GM21526 (cell line): Measurements from ENCODE around the gene LRRN2.

Experiments used
- ATAC-seq: cut with Tn5 transposase; IDR thresholded peaks from one replicate; pipeline ENCODE4 v1.9.1; 2021; ENCODE audit warnings: moderate library complexity; ENCODE audit not compliant: unreplicated experiment, low FRiP score

Gene LRRN2

DNA sequence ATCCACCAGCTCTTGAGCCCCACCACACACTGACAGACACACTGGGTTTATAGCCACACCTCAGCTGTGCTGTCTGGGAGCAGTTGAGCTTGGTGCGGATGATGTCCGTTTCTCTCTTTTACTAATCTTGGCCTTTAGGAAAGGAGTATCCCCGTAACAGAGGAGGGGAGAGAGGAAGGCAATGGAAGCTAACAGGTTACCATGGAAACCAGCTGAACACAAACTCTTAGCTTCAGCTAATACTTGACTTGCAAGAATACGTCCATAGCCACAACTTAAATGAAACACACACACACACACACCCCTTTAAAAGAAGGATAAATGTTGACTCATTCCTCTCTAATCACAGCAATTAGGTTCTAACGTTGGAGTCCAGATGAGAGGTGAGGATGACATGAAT is 28.0 kb upstream of the LRRN2 start:
- no peak for ATAC-seq

DNA sequence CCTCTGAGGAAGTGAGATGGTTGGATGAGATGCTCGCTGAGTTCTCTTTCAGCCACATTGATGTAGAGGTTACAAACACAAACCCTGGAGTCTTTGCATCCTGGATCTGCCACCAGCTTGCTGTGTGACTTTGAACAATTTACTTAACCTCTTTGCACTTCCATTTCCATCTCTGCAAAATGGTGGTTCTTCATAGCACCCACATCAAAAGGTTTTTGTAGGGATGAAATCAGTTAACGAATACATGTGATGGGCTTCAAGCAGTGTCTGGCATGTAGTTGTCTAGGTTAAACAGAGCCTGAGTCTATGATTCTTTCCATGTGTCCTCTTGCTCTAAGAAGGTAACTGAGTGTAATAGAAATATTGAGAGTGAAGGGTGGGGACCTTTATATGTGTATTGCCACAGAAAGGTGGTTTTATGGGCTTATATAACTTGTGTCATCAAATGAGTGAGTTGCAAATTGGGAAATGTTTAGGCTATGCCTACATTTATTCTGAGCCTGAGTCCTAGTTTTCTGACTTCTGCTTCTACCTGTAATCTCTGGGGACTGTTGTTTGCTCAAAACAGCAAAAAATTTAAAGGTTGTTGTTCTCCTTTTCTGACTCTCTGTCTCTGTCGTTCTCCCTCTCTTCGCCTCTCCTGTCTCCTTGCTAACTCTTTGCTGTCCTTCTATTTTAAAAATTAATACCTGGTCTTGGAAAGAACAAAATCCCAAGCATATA is 27.3 kb upstream of the LRRN2 start:
- ATAC-seq: no peak

DNA sequence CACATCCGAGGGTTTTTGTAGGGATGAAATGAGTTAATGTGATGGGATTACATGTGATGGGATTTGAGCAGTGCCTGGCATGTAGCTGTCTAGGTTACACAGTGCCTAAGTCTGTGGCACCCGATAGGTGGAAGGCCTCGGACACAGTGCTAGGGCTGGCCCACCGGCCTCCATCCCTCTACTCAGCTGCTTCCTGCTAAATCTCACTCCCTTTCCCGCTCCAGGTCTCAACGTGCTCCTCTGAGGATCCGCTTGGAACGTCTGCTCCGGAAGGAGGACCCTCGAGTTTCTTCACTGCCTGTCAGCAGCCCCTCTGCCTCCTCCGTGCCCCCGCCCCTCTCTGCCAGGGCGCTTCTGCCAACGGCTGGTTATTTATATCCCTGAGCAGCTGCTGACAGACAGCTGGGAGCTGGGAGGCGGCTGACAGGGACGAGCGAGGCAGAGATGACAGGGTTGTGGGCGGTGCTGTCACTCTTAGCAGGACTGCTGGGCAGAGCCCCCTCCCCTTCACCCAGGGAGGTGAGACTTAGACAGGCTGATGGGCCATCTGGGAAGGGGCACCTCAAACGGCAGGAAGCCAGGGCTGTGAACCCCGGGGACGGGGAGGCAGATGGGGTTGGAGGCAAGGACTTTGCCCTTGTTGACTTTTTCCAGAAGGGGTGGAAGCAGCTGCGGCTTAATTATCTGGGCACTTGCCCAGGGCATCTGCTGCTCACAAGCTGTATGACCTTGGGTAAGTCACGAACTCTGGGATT is 26.6 kb upstream of the LRRN2 start:
- ATAC-seq: no peak

DNA sequence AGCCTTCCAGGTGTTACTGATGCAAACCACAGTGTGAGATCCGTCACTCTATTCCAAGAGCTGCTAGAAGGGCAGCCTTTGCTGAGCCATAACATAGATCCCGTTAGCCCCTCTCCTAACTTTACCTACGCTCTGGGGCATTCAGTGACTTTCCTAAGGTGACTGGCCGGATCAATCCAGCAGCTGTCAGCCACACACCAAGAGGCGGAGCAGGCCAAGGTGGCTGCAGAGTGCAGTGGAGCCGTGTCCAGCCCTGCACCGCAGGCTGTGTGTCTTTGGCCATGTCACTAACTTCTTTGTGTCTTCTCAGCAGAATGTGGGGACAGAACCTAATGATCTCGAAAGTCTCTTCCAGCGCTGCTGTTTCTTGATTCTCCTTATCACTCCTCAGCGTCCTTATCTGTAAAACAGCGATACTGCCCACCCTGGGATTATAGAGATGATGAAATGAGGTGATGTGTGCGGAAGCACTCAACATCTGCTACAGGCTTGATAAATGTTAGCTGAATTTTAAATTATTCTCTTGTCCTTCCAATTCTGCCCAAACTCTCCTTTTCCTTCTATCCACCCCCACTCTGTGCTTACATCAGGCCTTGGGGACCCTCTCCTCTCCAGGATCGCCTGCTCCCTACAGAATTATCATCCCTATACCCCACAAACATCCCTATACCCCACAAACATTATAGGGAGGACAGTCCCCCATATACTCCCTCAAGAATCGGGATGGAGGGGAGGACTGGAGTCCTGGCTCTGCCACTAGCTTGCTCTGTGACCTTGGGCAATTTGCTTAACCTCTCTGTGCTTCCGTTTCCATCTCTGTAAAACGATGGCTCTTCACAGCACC is 25.8 kb upstream of the LRRN2 start:
- no peak for ATAC-seq

DNA sequence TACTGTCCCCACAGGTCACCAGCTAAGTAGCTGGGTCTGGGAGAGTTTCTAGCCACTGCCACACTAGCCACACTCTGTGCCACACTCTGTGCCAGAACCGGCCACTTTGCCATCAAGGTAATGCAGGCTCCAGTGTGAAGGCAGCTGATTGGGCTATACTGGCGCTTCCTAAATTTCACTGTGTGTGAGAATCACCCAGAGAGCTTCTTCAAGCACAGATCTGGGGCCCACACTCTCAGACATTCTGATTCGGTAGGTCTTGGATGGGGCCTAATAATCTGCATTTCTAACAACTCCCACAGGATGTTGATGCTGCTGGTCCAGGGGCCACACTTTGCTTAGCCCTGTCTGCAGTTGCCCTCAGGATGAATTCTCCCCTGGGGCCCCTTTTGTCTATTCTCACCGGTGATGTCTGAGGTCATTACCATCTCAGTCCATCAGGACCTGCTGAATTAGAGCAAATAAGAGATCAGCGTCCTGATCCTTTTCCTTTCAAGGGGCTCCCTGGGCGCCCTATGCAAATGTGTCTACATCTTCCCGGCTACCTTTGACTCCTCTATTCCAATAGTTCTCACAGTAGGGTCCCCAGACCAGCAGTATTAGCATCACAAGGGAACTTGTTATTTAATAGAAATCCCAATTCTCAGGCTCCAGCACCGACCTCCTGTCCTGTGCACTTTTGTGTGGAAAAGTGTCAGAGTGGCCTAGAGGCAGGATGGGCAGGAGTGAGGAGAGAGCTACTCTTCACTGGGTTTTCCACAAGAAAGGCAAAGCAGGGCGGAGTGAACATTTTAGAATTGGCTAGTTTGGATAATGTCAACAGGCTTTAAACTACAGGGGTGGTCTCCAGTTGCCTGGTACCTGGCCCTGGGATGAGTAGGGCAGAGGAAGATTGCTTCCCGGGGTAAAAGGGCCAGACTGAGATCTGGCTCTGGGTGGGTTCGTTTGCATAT is 24.7 kb upstream of the LRRN2 start:
- ATAC-seq: no peak

DNA sequence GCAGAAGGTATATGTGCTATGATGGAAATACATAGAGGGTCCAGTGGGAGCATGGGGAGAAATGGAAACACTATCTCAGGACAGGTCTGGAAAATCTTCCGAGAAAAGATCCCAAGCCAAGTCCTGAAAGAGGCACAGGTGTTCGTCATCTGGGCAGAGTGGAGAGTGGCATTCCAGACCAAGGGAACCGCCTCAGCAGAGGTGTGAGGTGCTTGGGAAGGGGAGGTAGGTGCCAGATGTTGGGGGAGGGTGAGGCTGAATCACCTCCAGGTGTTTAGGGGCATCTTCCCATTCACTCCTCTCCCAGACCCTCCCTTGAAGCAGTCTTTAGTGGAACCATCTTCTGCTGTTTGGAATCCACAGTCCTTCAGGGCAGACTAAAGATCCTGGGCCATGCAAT is 23.5 kb upstream of the LRRN2 start:
- no peak for ATAC-seq

DNA sequence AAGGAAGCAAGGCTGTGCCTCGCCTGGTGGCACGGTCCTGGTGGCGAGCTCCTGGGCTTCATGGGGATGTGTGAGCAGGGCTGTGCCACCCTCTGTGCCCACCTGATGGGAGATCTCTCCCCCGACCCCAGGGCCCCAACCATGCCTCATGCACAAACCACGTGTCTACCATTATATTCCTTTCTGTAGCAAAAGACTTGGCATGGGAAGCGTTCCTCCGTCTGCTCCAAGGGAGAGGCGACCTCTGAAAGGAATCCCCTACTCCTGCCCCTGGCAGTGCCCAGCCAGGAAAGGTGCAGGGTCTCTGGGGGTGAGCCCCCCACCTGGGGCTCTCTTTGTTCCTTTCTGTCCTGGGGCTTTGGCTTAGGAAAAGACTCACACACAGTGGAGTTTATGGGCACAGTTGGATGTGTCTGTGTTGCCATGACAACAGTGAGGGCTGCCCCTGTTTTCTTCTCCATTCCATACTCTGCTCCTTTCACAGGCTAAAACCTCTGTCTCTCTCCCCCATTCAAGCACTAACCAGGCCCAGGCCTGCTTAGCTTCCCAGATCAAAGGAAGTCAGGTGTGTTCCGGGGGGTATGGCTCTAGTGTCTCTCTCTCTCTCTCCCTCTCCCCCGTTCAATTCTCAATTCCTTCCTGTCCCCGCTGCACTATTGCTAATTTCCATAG is 21.4 kb upstream of the LRRN2 start:
- no peak for ATAC-seq

- no peak for ATAC-seq
Measured at GRCh38 chr1:204705888-204706837, 20.6 kb upstream of the LRRN2 start.

GRCh38 chr1:204705493-204705811 is 19.9 kb upstream of the LRRN2 start:
- no peak for ATAC-seq

DNA sequence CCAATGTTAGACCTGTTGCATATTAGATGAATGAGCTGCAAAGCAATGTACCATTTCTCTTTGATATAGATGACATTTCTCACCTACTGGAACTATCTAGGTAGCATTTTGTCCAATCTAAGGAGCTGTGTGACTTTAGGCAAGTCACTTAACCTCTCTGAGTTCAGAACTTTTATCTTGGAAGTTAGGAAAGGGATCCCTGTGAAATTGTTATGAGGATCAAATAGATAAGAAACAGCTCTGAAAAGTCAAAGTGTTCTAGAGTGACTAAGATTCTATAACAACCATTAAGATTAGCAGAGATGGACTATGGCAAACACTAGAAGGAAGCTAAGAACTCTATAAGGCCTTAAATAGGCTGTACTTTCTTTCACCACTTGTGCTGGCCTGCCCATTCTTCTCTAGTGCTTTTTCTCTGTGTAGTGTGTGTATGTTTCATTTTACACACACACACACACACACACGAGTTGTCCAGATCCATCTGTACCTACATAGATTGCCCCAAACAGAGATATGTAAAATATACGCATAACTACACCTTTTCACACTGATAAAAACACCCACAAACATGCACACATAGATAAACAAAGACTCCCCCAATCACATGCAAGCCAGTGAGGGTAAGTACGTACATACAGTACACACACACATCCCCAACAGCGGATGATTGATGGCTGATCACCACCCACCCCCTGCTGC is 19.4 kb upstream of the LRRN2 start:
- no peak for ATAC-seq

GRCh38 chr1:204703826-204704612 is 18.5 kb upstream of the LRRN2 start:
- no peak for ATAC-seq

DNA sequence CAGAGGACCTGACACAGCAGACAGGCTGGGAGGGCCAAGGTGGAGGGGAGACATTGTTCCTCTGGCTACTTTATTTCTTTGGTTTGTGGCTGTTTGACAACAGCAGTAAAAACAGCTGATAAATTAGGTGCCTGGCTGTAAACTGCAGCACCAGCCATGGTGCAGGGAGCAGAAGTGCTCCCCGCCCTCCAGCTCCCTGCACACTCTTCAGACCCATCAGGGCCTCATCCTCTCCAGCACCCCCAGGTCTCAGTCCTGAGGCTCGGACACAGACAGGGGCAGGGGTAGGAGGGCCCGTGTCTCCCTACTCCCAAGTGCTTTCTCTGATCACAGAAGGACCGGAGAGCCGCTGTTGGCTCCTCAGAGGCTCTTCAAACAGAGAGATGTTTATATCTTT is 17.7 kb upstream of the LRRN2 start:
- ATAC-seq: no peak

- no peak for ATAC-seq
Measured at GRCh38 chr1:204702552-204703267, 17.2 kb upstream of the LRRN2 start.

GRCh38 chr1:204701229-204701628 is 15.7 kb upstream of the LRRN2 start:
- no peak for ATAC-seq

DNA sequence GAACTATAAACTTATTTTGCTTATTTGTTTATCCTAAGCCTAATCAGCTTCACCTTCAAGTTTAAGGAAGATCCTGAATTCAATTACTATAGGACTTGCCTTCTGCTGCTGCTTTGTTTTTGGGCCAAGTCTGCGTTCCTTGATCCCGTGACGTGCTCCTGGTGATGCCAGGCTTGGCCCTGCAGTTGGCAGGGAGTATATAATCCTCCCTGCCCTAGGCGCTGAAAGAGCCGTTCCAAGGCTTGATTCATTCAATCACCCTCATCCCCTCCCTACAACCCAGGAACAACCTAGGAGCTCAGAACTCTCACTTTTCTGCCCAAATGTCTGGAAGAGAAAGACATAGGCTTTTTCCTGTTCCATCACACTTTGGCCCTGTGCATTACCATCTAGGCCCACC is 12.4 kb upstream of the LRRN2 start:
- ATAC-seq: no peak

GRCh38 chr1:204696606-204697005 is 11.1 kb upstream of the LRRN2 start:
- no peak for ATAC-seq

DNA sequence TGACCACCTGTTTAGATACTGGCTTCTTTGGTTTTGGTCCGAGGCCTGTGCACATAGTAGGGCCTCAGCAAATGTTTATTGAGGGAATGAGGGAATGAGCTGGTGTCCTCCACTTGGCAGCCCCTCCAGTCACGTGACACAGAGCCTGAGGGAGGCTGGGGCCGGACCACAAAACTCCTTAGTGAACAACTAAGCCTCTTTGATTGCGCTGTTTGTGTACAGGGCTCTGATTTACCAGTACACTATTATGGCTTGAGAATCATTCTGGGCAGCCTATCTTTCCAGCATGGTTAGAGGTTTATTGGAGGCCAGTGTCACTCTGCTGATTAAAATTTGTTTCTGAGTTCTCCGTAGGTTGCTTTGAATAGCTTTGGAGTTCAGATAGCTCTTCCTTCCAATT is 10.2 kb upstream of the LRRN2 start:
- no peak for ATAC-seq
